ENCODE data around the gene KRTAP10-7. TPM values are rescaled to one million over a fixed set of nuclear protein-coding genes. Genes with fewer than 3 reads are reported as not detected.
A peak's percentile ranks its signal among the peaks of the same experiment; 100 is the strongest.

Gene KRTAP10-7
- total and polyA plus RNA-seq, 2 of the 13 experiments (the other 11 are each of a cell fraction or from before 2014, with no cell fraction given): not detected

GRCh38 chr21:44593598-44594405 lies 6.6 kb upstream of the KRTAP10-7 start (continued):
- TF ChIP-seq ZBTB40 (IDR thresholded peaks at IDR 0.05): no peak
- TF ChIP-seq ZBTB40 (CRISPR knock-in tag; IDR thresholded peaks at IDR 0.05): peak; percentile 80
- TF ChIP-seq PBX2 (CRISPR knock-in tag; IDR thresholded peaks at IDR 0.05): no peak
- TF ChIP-seq ZNF780A (CRISPR knock-in tag; IDR thresholded peaks at IDR 0.05): no peak
- TF ChIP-seq TIGD3 (CRISPR knock-in tag; IDR thresholded peaks at IDR 0.05; ENCODE audit: borderline replicate concordance): no peak
- peak; percentile 99 for TF ChIP-seq SIX4 (CRISPR knock-in tag; IDR thresholded peaks at IDR 0.05)
- TF ChIP-seq ADNP (CRISPR knock-in tag; IDR thresholded peaks at IDR 0.05): no peak
- no peak for TF ChIP-seq RBM39 (IDR thresholded peaks at IDR 0.05; ENCODE audit: low read depth, low read length, poor library complexity, severe bottlenecking)
- TF ChIP-seq SOX13 (IDR thresholded peaks at IDR 0.05): peak; percentile 18; the same call in 1 of the 2 replicates
- peak in 1 of 2 experiments; percentile 58; a peak in 2 of 4 replicates for TF ChIP-seq SOX13 (CRISPR knock-in tag; conservative IDR thresholded peaks at IDR 0.05 in 1 of 2, IDR thresholded peaks at IDR 0.05 in 1 of 2)
- no peak for TF ChIP-seq ZNF839 (CRISPR knock-in tag; IDR thresholded peaks at IDR 0.05; ENCODE audit: borderline replicate concordance)
- 0 out of 2 replicates have a peak, but pooled peaks have one; percentile 34 for TF ChIP-seq ZBTB2 (CRISPR knock-in tag; IDR thresholded peaks at IDR 0.05; ENCODE audit: low read depth)
- TF ChIP-seq ZFP37 (CRISPR knock-in tag; IDR thresholded peaks at IDR 0.05; ENCODE audit: borderline replicate concordance): no peak; the same call in 1 of the 2 replicates
- TF ChIP-seq YEATS2 (CRISPR knock-in tag; IDR thresholded peaks at IDR 0.05; ENCODE audit: borderline replicate concordance): no peak
- 0 out of 2 replicates have a peak, but pooled peaks have one; percentile 70 for TF ChIP-seq CREBL2 (CRISPR knock-in tag; IDR thresholded peaks at IDR 0.05; ENCODE audit: borderline replicate concordance)

Measured in HepG2 (cell line).